Heart left ventricle (tissue), 13 donors: ENCODE measurements around the gene SCG3.

Experiments
- POLR2A ChIP-seq, 2 donors: fragments of 450-650 bp; IDR thresholded peaks; one replicate each; pipeline ENCODE4 v1.6.1; 2017; ENCODE audit warnings: antibody characterized with exemption in 2 of 2, mild to moderate bottlenecking in 2 of 2, moderate library complexity in 2 of 2
- TF ChIP-seq, protein P1 (sequence below), 12 donors: fragments of 200-600 bp; sonication (generic) in 4 of 12; IDR thresholded peaks; one replicate each; pipeline versions ENCODE4 v1.5.0 to v1.8.0; 2018 to 2022; ENCODE audit warnings: antibody characterized with exemption in 12 of 12, mild to moderate bottlenecking in 5 of 12
- donor health status: ischemic (EF 13 %, LVEDD 7.1; RV severe dilation, severe dysfunction).
- donor health status: DM: no; HTN: yes; CAD: no.
- donor health status: DM: no; HTN: no; CAD: no.
- donor health status: ischemic (EF 25% LVEDD 6.9; RV normal size, moderate dysfunction).
- donor health status: ischemic (EF 25% LVEDD 5.7; RV mildly dilated, moderate dysfunction).
- donor health status: ischemic (EF 35%, LVEDD 5.7; RV mildly dilated, moderate dysfunction).
- donor health status: nonischemic (EF 11% LVEDD 7.7; RV severe dilation, severe dysfunction).
- donor health status: DM: yes; HTN: yes; CAD: no.
- donor health status: PGD.
- donor health status: ischemic (EF 29% LVEDD 5.4; RV normal size, mild dysfunction).
- donor health status: nonischemic (EF 23%, LVEDD 6.1; RV moderate dilation, normal function).

DNA sequence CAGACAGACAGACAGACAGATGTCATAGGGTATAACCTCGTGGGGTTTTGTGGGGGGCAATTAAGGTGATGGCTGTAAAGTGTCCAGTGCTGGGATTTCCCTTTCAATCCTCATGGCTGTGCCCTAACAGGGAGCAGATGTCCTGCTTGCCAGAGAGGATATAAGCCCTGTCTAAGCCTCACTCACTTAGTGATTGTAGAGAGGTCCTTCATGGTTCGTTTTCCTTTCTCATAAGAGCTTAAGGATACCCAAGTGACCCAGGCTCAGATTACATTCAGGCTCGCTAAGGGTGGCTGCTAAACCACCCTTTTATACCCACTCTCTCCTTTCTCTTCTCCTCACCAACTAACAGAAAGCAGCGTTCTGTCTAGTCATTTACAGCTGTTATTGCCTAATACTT is 36.9 kb downstream of the SCG3 start:
- TF ChIP-seq, protein P1, sequence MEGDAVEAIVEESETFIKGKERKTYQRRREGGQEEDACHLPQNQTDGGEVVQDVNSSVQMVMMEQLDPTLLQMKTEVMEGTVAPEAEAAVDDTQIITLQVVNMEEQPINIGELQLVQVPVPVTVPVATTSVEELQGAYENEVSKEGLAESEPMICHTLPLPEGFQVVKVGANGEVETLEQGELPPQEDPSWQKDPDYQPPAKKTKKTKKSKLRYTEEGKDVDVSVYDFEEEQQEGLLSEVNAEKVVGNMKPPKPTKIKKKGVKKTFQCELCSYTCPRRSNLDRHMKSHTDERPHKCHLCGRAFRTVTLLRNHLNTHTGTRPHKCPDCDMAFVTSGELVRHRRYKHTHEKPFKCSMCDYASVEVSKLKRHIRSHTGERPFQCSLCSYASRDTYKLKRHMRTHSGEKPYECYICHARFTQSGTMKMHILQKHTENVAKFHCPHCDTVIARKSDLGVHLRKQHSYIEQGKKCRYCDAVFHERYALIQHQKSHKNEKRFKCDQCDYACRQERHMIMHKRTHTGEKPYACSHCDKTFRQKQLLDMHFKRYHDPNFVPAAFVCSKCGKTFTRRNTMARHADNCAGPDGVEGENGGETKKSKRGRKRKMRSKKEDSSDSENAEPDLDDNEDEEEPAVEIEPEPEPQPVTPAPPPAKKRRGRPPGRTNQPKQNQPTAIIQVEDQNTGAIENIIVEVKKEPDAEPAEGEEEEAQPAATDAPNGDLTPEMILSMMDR (IDR thresholded peaks at IDR 0.05) = no peak
- no peak for TF ChIP-seq POLR2A (IDR thresholded peaks at IDR 0.05)
